HepG2 (cell line): ENCODE data around the gene SRPRB. TPM values are rescaled to one million over a fixed set of nuclear protein-coding genes. Genes with fewer than 3 reads are reported as not detected.

Experiments used
- CREB3 ChIP-seq: sonication (generic); formaldehyde crosslinking; IDR thresholded peaks from 2 replicates; pipeline ENCODE4 v1.5.0; 2020; ENCODE audit warnings: missing genetic modification reagents
- ERF ChIP-seq: IDR thresholded peaks from 2 replicates; pipeline ENCODE4 v1.6.1; 2018; ENCODE audit warnings: missing biosample characterization, missing genetic modification reagents
- FOXO1 ChIP-seq: sonication (generic); formaldehyde crosslinking; IDR thresholded peaks from 2 replicates; pipeline ENCODE4 v1.4.0; 2020; ENCODE audit warnings: missing genetic modification reagents
- GTF2F1 ChIP-seq: fragments of 150-350 bp; IDR thresholded peaks from 2 replicates; pipeline ENCODE4 v1.6.1; 2014; ENCODE audit warnings: low read length
- MBD4 ChIP-seq: IDR thresholded peaks from 2 replicates; pipeline ENCODE4 v1.6.1; 2012; ENCODE audit warnings: low read length, inconsistent platforms, borderline replicate concordance
- NCOA5 ChIP-seq: sonication (generic); formaldehyde crosslinking; IDR thresholded peaks from 2 replicates; pipeline ENCODE4 v1.4.0; 2020; ENCODE audit warnings: missing genetic modification reagents
- NFE2 ChIP-seq: sonication (generic); formaldehyde crosslinking; IDR thresholded peaks from 2 replicates; pipeline ENCODE4 v1.4.0; 2020; ENCODE audit warnings: missing genetic modification reagents
- PAF1 ChIP-seq: IDR thresholded peaks from 2 replicates; pipeline ENCODE4 v1.6.1; 2016; ENCODE audit warnings: missing genetic modification reagents, missing compliant biosample characterization
- POLR2A ChIP-seq, 2 experiments: IDR thresholded peaks; 2 replicates each; pipeline ENCODE4 v1.6.1; 2011; ENCODE audit warnings: low read depth in 2 of 2, low read length in 2 of 2, mild to moderate bottlenecking in 1 of 2, moderate library complexity in 1 of 2; ENCODE audit not compliant: insufficient read depth in 1 of 2
- POLR2G ChIP-seq: fragments of 200-400 bp; formaldehyde crosslinking; IDR thresholded peaks from 2 replicates; pipeline ENCODE4 v1.6.1; 2018; ENCODE audit warnings: mild to moderate bottlenecking, low read depth, low read length, moderate library complexity
- PRMT3 ChIP-seq: sonication (generic); formaldehyde crosslinking; IDR thresholded peaks from 2 replicates; pipeline ENCODE4 v1.8.1; 2022; ENCODE audit warnings: low read depth, mild to moderate bottlenecking, moderate library complexity, missing genetic modification reagents, borderline replicate concordance
- SMYD3 ChIP-seq: sonication (generic); formaldehyde crosslinking; IDR thresholded peaks from 2 replicates; pipeline ENCODE4 v1.8.1; 2023; ENCODE audit warnings: mild to moderate bottlenecking, missing genetic modification reagents
- TBL1XR1 ChIP-seq: fragments of 150-350 bp; IDR thresholded peaks from 2 replicates; pipeline ENCODE4 v1.6.1; 2014; ENCODE audit warnings: borderline replicate concordance, low read length; ENCODE audit not compliant: partially characterized antibody
- TFE3 ChIP-seq: IDR thresholded peaks from 2 replicates; pipeline ENCODE4 v1.6.1; 2016
- TOPORS ChIP-seq: sonication (generic); formaldehyde crosslinking; IDR thresholded peaks from 2 replicates; pipeline ENCODE4 v1.8.0; 2023; ENCODE audit warnings: mild to moderate bottlenecking, missing genetic modification reagents
- ZC3H13 ChIP-seq: sonication (generic); formaldehyde crosslinking; IDR thresholded peaks from 2 replicates; pipeline ENCODE4 v1.8.1; 2023; ENCODE audit warnings: mild to moderate bottlenecking, missing genetic modification reagents, moderate library complexity
- ZNF180 ChIP-seq: sonication (generic); formaldehyde crosslinking; IDR thresholded peaks from 2 replicates; pipeline ENCODE4 v1.4.0; 2020; ENCODE audit warnings: low read depth, missing genetic modification reagents, borderline replicate concordance
- ZNF263 ChIP-seq: sonication (generic); formaldehyde crosslinking; IDR thresholded peaks from 2 replicates; pipeline ENCODE4 v1.4.0; 2020; ENCODE audit warnings: missing genetic modification reagents
- ZNF326 ChIP-seq: sonication (generic); formaldehyde crosslinking; IDR thresholded peaks from 2 replicates; pipeline ENCODE4 v1.4.0; 2020; ENCODE audit warnings: missing genetic modification reagents, borderline replicate concordance
- ZNF572 ChIP-seq: sonication (generic); formaldehyde crosslinking; IDR thresholded peaks from 2 replicates; pipeline ENCODE4 v1.5.1; 2020; ENCODE audit warnings: mild to moderate bottlenecking, missing genetic modification reagents
- ZNF607 ChIP-seq: sonication (generic); formaldehyde crosslinking; IDR thresholded peaks from 2 replicates; pipeline ENCODE4 v1.5.1; 2020; ENCODE audit warnings: missing genetic modification reagents, mild to moderate bottlenecking, borderline replicate concordance
- ZNF766 ChIP-seq: sonication (generic); formaldehyde crosslinking; IDR thresholded peaks from 2 replicates; pipeline ENCODE4 v1.5.0; 2020; ENCODE audit warnings: missing genetic modification reagents, borderline replicate concordance
- ZNF781 ChIP-seq: sonication (generic); formaldehyde crosslinking; IDR thresholded peaks from 2 replicates; pipeline ENCODE4 v1.5.1; 2020; ENCODE audit warnings: borderline replicate concordance, mild to moderate bottlenecking, missing genetic modification reagents; ENCODE audit errors: not compliant biosample characterization
- polyA plus RNA-seq, 8 experiments: library from polyadenylated mRNA; depleted of rRNA in 3 of 8; stranded (reverse) in 7 of 8; unstranded in 1 of 8; fragments of >200 nt; fragmentation: Illumina TruSeq in 4 of 8; extraction: Trizol in 4 of 8; gene quantifications; 2 replicates each; pipeline versions ENCODE4 v1.2.1 to v1.2.3, GENCODE V29; 2011 to 2016; ENCODE audit warnings: low read depth in 4 of 8, missing spikeins in 1 of 8, mixed read lengths in 1 of 8; ENCODE audit not compliant: insufficient read depth in 1 of 8
- total RNA-seq, 5 experiments: library from RNA; depleted of rRNA; stranded (reverse); fragments of >200 nt; fragmentation: Illumina TruSeq; extraction: Trizol; gene quantifications; 2 replicates each; pipeline ENCODE4 v1.2.3, GENCODE V29; 2016; ENCODE audit warnings: low read depth in 1 of 5
- TF ChIP-seq, protein P1 (sequence below): sonication (generic); formaldehyde crosslinking; IDR thresholded peaks from 2 replicates; pipeline ENCODE4 v1.8.0; 2022; ENCODE audit warnings: mild to moderate bottlenecking, missing genetic modification reagents, borderline replicate concordance

The SRPRB gene
- total and polyA plus RNA-seq, 2 of the 13 experiments (the other 11 are each of a cell fraction or from before 2014, with no cell fraction given): 41.0 to 111 TPM

DNA sequence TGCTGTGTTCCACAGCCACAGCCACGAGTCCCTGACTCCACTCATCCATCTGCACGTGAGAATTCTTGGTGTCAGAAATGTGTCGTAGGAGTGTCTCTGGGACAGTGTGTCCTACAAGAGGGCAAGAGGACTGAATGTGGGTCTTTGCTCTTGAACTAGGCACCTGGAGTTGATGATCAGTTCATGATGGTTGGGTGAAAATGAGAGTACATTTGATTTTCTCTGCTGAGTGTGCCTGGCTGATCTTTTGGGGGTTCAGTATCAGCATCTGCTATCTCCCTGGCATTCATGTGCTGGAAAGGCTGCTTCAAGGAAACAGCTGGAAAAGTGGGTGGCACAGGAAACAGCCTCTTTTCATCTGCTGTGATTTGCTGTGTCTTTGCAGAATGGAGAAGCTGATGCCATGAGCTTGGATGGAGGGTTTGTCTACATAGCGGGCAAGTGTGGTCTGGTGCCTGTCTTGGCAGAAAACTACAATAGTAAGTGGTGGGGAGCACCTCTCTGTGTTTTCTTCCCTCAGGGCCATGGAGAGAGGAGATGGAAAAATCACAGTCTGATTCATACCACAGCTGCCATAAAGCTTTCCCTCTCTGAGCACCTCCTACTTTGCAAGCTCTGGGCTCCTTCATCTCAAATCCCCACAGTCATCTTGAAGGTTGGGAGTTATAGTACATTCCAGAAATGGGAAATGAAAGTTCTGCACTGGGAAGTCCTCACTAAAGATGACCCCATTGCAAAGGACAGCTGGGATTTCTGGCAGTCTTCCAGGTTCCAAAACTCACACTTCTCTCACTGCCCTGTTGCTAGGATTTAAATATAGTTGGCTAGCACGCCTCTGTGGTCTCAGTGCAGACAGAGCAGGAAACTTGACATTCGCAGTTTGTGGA, 41.6 kb upstream of the SRPRB start (continued):
- TF ChIP-seq SMYD3 (0 out of 2 replicates have a peak, but pooled peaks have one; percentile 53), TOPORS (CRISPR knock-in tag) (peak; percentile 76; the same call in 1 of the 2 replicates), ZNF572 (CRISPR knock-in tag) (no peak), POLR2G (peak; percentile 68), MBD4 (peak; percentile 20; the same call in 1 of the 2 replicates), FOXO1 (CRISPR knock-in tag) (no peak), TBL1XR1 (no peak), ZNF766 (CRISPR knock-in tag) (0 out of 2 replicates have a peak, but pooled peaks have one; percentile 25), ERF (no peak), ZC3H13 (CRISPR knock-in tag) (peak; percentile 76; the same call in 1 of the 2 replicates), CREB3 (CRISPR knock-in tag) (no peak), ZNF263 (CRISPR knock-in tag) (peak; percentile 28; the same call in 1 of the 2 replicates), ZNF326 (CRISPR knock-in tag) (no peak), PAF1 (CRISPR knock-in tag) (peak; percentile 78; the same call in 1 of the 2 replicates), ZNF607 (no peak), POLR2A (IDR thresholded peaks at IDR 0.05; ENCODE audit: insufficient read depth in 1 of 2, low read depth in 2 of 2, low read length in 2 of 2) (peak; percentile 45 to 62; a peak in 3 of 4 replicates), NFE2 (CRISPR knock-in tag) (no peak), GTF2F1 (no peak), TFE3 (no peak), ZNF781 (no peak), NCOA5 (CRISPR knock-in tag) (peak; percentile 77; the same call in 1 of the 2 replicates), ZNF180 (CRISPR knock-in tag) (no peak), PRMT3 (CRISPR knock-in tag) (0 out of 2 replicates have a peak, but pooled peaks have one; percentile 47)
- TF ChIP-seq, protein P1, sequence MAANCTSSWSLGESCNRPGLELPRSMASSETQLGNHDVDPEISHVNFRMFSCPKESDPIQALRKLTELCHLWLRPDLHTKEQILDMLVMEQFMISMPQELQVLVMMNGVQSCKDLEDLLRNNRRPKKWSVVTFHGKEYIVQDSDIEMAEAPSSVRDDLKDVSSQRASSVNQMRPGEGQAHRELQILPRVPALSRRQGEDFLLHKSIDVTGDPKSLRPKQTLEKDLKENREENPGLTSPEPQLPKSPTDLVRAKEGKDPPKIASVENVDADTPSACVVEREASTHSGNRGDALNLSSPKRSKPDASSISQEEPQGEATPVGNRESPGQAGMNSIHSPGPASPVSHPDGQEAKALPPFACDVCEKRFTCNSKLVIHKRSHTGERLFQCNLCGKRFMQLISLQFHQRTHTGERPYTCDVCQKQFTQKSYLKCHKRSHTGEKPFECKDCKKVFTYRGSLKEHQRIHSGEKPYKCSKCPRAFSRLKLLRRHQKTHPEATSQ (CRISPR knock-in tag): peak; percentile 60; the same call in 1 of the 2 replicates
